SK-N-MC (cell line): ENCODE results near the gene LHX2.

Source experiments
- EZH2 ChIP-seq: fragments of 200-600 bp; sonication (generic); IDR thresholded peaks from one replicate; pipeline ENCODE4 v1.6.1; 2017; ENCODE audit warnings: antibody characterized with exemption
- POLR2AphosphoS5 ChIP-seq: IDR thresholded peaks from 2 replicates; pipeline ENCODE4 v1.6.1; 2012; ENCODE audit warnings: mild to moderate bottlenecking, low read depth, low read length, borderline replicate concordance

- TF ChIP-seq EZH2 (no peak), POLR2AphosphoS5 (no peak)
These were observed 4.9 kb upstream of the LHX2 start for GRCh38 chr9:124006448-124007361.
